ENCODE results near the gene C1orf53. TPM values are rescaled to one million over a fixed set of nuclear protein-coding genes. Genes with fewer than 3 reads are reported as not detected.

C1orf53 gene
- total and polyA plus RNA-seq, 2 of the 13 experiments (the other 11 are each of a cell fraction or from before 2014, with no cell fraction given): 5.8 to 10.1 TPM

DNA sequence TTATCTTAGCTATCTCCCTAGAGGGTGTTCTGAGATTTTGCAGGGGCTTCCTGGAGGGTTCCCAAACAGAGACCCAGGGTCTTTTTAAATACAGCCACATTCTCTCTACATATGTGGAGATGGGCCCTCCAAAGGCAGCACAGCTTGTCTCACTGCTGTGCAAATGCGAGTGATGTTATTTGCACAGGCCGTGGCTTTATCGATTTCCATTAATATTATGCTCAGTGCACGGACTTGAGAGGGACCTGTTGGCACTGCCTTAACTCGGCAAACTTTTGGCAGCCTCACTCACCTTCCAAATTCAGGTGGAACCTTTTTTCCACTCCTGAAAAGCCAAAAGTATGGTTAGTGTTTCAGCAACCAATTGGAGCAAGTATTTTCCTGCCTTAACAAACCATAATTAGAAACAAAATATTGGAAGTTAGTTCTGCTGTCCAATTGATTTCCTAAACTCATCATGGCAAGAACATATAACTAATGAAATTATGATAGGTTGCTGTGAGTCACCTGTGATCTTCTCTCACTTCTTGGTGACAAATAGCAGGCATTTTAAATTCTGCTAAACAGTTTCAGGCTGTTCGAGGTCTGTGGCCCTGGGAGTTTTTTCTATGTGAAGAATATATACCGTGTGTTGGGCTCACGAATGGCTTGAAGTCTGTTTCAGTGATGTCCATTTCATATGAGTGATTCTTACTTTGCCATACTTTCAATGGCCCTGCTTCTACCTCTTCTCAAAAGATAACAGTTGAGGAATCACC lies 25.7 kb downstream of the C1orf53 start (continued):
- TF ChIP-seq, protein P1, sequence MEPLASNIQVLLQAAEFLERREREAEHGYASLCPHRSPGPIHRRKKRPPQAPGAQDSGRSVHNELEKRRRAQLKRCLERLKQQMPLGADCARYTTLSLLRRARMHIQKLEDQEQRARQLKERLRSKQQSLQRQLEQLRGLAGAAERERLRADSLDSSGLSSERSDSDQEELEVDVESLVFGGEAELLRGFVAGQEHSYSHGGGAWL (CRISPR knock-in tag; IDR thresholded peaks at IDR 0.05): no peak
- no peak for TF ChIP-seq ZNF547 (CRISPR knock-in tag; IDR thresholded peaks at IDR 0.05)
- no peak for TF ChIP-seq ZNF234 (CRISPR knock-in tag; conservative IDR thresholded peaks at IDR 0.05)
- TF ChIP-seq SALL1 (CRISPR knock-in tag; IDR thresholded peaks at IDR 0.05): peak; percentile 59
- no peak for TF ChIP-seq AGO2 (optimal IDR thresholded peaks at IDR 0.05; ENCODE audit: low read depth, low read length)
- TF ChIP-seq, protein P2, sequence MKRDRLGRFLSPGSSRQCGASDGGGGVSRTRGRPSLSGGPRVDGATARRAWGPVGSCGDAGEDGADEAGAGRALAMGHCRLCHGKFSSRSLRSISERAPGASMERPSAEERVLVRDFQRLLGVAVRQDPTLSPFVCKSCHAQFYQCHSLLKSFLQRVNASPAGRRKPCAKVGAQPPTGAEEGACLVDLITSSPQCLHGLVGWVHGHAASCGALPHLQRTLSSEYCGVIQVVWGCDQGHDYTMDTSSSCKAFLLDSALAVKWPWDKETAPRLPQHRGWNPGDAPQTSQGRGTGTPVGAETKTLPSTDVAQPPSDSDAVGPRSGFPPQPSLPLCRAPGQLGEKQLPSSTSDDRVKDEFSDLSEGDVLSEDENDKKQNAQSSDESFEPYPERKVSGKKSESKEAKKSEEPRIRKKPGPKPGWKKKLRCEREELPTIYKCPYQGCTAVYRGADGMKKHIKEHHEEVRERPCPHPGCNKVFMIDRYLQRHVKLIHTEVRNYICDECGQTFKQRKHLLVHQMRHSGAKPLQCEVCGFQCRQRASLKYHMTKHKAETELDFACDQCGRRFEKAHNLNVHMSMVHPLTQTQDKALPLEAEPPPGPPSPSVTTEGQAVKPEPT (CRISPR knock-in tag; IDR thresholded peaks at IDR 0.05; ENCODE audit: low read depth): no peak
- TF ChIP-seq, protein P3, sequence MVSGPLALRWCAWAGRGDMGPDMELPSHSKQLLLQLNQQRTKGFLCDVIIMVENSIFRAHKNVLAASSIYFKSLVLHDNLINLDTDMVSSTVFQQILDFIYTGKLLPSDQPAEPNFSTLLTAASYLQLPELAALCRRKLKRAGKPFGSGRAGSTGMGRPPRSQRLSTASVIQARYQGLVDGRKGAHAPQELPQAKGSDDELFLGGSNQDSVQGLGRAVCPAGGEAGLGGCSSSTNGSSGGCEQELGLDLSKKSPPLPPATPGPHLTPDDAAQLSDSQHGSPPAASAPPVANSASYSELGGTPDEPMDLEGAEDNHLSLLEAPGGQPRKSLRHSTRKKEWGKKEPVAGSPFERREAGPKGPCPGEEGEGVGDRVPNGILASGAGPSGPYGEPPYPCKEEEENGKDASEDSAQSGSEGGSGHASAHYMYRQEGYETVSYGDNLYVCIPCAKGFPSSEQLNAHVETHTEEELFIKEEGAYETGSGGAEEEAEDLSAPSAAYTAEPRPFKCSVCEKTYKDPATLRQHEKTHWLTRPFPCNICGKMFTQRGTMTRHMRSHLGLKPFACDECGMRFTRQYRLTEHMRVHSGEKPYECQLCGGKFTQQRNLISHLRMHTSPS (CRISPR knock-in tag; IDR thresholded peaks at IDR 0.05; ENCODE audit: low read depth): no peak
- no peak for TF ChIP-seq ZNF292 (CRISPR knock-in tag; IDR thresholded peaks at IDR 0.05; ENCODE audit: borderline replicate concordance, low read depth)

Measured in HepG2 (cell line).